ENCODE results near the gene RSRC1. TPM values are rescaled to one million over a fixed set of nuclear protein-coding genes. Genes with fewer than 3 reads are reported as not detected.

RSRC1 gene
- total and polyA plus RNA-seq, 2 of the 13 experiments (the other 11 are each of a cell fraction or from before 2014, with no cell fraction given): 4.9 to 63.0 TPM

- TF ChIP-seq ZNF503 (CRISPR knock-in tag; IDR thresholded peaks at IDR 0.05): no peak
- TF ChIP-seq MIXL1 (CRISPR knock-in tag; IDR thresholded peaks at IDR 0.05): no peak
- no peak for TF ChIP-seq TMF1 (CRISPR knock-in tag; IDR thresholded peaks at IDR 0.05; ENCODE audit: low read depth)
- TF ChIP-seq ZFP41 (CRISPR knock-in tag; IDR thresholded peaks at IDR 0.05; ENCODE audit: borderline replicate concordance): no peak
Measured at GRCh38 chr3:158369279-158369678, 259.4 kb downstream of the RSRC1 start (continued).

- FAIRE-seq: no peak
- no peaks in the 10 kb centered on the region for H3K4me1 ChIP-seq (ENCODE audit: insufficient read depth, low read length)
- no peaks in the 10 kb centered on the region for H3K9me3 ChIP-seq (ENCODE audit: low read length)
- H3K36me3 ChIP-seq (replicated peaks in 1 of 2; ENCODE audit: control insufficient read depth in 1 of 2, insufficient read depth in 2 of 2, low read length in 2 of 2): no peaks in the 10 kb centered on the region
- H3K27ac ChIP-seq (ENCODE audit: extremely low read length, insufficient read depth, low read length): no peak overlapping the region
- no peak for DNase-seq (ENCODE audit: low spot score)
- intact Hi-C loops (cut with micrococcal nuclease; ENCODE audit: unreplicated experiment): no loop called here
- no peak overlapping the region for H3K4me2 ChIP-seq (ENCODE audit: low read depth, low read length)
- WGBS (ENCODE audit: low lambda C conversion rate): 89% methylated on average over 4 of the region's 4 CpGs
- no peak overlapping the region for H3K4me3 ChIP-seq (replicated peaks in 1 of 3; ENCODE audit: insufficient read depth in 1 of 3, low read depth in 2 of 3, low read length in 3 of 3)
- ChIA-PET POLR2A (no interaction called here), CTCF (ENCODE audit: low intra/inter-chr PET ratio, low total read pairs) (no interaction called here)
- no peak overlapping the region for H2AFZ ChIP-seq (ENCODE audit: low read length)
- in situ Hi-C loops (cut with HindIII; ENCODE audit: extremely low pct_ligation_motif_present, low pct_unique_long_range_greater_than_20kb): no loop called here
- no peaks in the 10 kb centered on the region for H4K20me1 ChIP-seq (ENCODE audit: insufficient read depth, low read length)
- no peak for ATAC-seq
- no peaks in the 10 kb centered on the region for H3K79me2 ChIP-seq (ENCODE audit: insufficient read depth, low read length)
- TF ChIP-seq PLRG1 (conservative IDR thresholded peaks at IDR 0.05): no peak
- TF ChIP-seq ZNF576 (CRISPR knock-in tag; IDR thresholded peaks at IDR 0.05): no peak
- TF ChIP-seq ZHX1 (CRISPR knock-in tag; IDR thresholded peaks at IDR 0.05; ENCODE audit: low read depth): no peak
- no peak for TF ChIP-seq KLF12 (CRISPR knock-in tag; IDR thresholded peaks at IDR 0.05; ENCODE audit: borderline replicate concordance)
- TF ChIP-seq YY1 (IDR thresholded peaks at IDR 0.05; ENCODE audit: insufficient read depth, insufficient replicate concordance, low read depth, low read length): no peak
- TF ChIP-seq ELK4 (CRISPR knock-in tag; IDR thresholded peaks at IDR 0.05; ENCODE audit: borderline replicate concordance): no peak
- TF ChIP-seq ZNF143 (CRISPR knock-in tag; IDR thresholded peaks at IDR 0.05): no peak
- no peak overlapping the region for H3K9ac ChIP-seq (ENCODE audit: insufficient read depth, low read depth, low read length)
- no peaks in the 10 kb centered on the region for H3K27me3 ChIP-seq (ENCODE audit: control insufficient read depth in 1 of 2, insufficient read depth in 2 of 2, low read length in 2 of 2)
- BruUV-seq (replicated peaks): no TSS peak
Measured at GRCh38 chr3:158379517-158379916, 269.6 kb downstream of the RSRC1 start.

Measured in HepG2 (cell line).